Dedifferentiated amniotic fluid mesenchymal stem cell (primary cell): ENCODE results near the gene LRBA.
"Not testable (repeated sequence)": the region's sequence is repeated elsewhere in the genome, so short reads cannot be mapped to it uniquely, and the experiment has no call there.

ENCODE experiments used
- DNase-seq: peaks from one replicate; pipeline ENCODE4 v3.0.0-alpha.2; 2016; ENCODE audit errors: extremely low spot score

The LRBA gene

DNA sequence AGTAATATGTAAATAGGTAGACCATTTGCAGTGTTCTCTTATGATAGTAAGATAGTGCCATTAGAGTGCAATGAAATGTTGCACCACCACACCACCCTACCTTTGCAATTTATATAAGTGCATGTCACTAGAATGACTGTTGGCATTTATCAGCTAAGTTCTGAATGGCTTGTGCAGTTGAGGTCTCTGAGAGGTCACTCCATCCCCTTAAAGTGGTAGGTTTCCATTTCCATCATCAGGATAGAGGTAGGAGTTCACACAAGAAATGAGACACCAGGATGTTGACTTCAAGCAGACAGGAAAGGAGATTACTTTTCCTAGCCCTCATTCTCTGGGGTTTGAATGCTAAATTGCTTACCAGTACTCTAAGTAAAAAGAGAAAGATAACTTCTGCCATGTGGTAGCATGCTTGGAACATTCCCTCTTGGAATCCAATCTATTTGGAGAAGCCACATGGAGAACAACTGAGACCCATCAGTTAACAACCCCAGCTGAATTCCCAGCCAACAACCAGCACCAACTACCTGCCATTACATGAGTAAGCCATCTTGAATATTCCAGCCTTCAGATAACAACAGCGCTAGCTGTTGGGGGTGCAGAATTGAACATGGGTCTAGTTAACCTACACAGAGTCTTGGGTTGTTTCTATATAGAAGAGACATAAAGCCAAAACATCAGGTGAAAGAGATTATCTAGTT is 6.7 kb upstream of the LRBA start:
- DNase-seq, result no peak

DNA sequence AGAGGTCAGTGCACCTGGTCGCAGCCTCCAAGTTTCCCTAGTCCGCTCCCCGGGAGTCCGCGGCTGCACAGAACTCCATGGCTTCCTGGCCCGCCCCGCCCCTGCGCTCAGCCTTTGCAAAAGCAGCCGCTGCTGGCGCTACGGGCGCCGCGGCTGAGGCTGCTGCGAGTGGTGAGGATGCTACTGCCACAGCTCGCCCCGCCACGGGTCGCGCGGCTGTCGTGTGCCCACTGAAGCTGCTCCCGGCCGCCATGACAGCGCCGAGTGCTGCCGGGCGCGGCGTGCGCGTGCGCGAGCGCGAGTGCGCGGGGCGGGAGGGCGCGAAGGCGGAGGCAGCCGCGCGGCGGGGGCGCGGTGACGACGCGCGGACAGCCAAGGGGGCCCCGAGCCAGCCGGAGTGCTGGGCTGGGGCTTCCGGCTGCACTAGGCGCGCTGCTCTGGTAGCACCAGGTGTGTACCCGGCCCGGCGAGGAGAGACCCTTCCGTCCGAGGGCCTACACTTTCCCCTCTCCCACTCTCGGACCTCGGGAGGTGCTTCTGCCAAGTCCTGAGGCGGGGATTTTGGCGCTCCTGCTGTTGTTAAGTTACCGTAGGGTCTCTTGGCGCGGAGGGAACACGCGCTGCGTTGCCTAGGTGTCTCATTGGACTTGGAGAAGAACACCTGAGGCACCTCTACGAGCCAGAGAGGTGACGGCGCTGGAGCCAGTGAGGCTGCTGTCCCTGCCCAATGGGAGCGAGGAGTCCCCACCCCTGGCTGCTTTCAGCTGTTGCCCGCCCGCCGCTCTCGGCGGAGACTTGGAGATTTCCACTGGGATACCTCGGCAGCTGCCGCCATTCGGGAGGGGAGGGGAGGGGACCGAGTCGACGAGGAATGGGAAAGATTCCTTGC is 619 bp upstream of the LRBA start:
- DNase-seq, result peak; percentile 57

DNA sequence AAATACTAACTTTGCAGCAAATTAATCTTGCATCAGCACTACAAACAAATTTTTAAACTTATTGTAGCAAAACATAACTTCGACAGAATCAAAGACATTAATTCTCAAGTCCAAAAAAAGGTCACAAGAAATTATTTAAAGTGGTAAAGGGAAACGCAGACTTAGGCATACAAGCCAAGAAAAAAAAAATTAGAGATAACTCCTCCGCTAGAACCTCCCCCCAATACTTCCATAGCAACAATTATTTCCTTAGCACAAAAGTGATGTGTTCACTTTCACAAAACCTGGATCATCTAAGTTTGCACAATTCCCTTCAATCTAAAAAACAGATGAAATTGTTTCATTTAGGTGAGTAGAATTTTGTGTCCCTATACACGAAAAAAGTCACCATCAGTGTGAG is 1.1 kb downstream of the LRBA start:
- no peak for DNase-seq

DNA sequence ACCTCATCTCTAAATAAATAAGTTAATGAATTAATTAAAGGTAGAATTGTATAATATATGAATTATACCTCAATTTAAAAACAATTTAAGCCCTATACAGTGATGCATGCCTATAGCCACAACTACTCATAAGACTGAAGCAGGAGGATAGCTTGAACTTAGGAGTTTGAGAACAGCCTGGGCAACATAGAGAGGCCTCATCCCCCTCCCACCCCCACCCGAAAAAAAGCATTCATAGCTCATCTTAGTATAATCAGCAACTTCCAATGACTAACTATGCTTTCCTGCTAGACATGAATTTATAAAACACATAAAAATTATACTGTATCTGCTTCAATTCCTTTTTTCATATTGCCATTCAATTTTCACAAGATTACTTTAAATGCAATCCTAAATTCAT is 1.6 kb downstream of the LRBA start:
- DNase-seq, result no peak

DNA sequence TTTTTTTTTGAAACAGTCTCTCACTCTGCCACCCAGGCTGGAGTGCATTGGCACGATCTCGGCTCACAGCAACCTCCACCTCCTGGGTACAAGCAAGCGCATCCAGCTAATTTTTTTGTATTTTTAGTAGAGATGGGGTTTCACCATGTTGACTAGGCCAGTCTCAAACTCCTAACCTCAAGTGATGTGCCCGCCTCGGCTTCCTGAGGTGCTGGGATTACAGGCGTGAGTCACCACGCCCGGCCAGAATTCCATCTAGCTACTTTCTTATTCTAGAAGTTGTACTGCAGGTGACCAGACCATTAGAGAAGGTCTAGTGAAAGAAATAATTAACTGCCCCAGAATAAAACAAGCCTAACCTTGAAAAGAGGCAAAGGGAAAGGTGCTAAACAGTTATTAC is 2.3 kb downstream of the LRBA start:
- no peak for DNase-seq

DNA sequence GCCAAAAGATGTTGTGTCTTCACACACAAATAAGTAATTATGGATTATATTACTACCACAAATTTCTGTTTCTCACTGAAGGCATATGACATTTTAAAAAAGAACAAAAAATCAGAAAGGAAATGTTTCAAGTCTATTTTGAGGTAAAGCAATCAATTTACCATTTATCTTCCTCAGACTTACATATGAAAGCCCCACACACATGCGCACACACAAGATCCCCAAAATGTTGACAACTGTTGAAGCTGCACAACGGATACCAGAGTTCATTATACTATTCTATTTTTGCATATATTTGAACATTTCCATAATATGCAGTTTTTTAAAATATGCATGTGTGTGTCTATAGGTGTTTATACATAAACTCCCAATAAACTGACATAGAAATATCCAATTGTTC is 2.7 kb downstream of the LRBA start:
- no peak for DNase-seq

DNA sequence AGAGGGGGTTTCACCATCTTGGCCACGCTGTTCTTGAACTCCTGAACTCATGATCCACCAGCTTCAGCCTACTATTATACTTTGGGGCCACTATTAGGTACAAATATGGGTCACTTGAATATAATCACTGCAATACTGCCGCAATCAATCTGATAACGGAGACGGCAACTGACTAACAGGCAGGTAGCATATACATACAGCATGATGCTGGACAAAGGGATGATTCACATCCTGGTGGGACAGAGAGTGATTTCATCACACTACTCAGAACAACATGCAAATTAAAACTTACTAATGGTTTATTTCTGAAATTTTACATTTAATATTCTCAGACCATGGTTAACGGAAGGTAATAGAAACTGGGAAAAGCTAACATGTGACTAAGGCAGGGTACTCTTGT is 10.9 kb downstream of the LRBA start:
- no peak for DNase-seq

DNA sequence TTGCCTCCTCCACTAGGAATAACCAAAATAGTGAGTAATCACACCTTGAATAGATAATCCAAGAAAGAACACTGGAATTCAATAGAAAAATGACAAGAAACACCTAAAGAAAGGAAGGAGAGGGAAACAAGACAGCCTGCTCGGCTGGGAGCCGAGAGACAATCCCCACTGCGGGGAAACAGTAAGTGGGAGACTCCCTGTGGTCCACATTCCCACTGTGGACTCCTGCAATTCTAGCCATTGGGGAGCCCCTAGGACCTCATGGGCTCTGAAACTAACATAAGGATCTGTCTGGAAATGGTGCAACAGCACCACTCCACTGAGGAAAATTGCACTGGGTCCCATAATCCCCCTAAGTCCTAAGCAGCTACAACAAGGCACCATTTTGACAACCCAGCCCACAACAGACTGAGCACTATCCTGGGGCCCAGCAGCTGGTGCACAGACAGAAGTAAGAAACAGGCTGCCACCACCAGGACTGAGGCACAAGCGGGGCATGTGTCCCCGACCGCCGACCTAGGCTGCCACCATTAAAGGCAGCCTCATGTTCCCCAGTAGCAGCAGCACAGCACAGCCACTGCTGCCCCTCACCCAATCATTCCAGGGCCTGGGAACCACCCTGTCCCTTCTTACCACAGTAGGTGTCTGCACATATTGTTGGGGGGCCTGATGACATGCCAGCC is 14.2 kb downstream of the LRBA start:
- no peak for DNase-seq

DNA sequence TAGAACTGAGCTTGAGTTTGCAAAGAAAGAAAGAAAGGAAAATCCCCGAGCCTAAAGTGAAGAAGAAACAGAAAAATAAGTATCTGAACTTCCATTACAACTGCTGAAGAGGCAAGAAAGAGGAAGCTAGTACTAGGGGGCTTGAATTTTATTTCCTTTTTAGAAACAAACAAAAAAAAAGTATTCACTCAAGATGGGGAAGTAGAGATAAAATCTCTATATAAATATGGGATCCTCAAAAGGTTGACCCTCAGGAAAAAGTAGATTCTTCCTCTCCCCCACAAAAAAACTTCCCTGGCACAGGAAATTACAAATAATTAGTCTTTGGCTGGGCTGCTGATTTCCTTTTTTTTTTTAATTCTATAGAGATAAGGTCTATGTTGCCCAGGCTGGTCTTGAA is 16.0 kb downstream of the LRBA start:
- DNase-seq, result no peak

DNA sequence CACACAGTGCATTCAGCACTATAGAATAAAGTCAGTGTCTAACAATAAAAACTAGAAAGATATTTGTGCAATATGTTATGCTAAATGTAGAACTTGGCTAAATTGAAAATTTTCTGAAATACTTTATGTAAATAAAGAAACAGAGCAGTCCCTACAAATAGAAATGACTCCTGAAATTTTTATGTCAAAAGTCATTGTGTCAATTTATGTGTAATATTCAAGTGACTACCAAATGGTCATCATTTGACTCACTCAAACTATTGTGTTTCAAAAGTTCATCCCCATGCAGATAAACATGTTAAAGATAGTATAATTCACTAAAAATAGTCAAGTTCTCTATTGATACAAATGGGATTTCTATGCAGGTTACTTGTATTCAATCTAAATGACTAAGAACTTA is 17.9 kb downstream of the LRBA start:
- DNase-seq, result no peak

DNA sequence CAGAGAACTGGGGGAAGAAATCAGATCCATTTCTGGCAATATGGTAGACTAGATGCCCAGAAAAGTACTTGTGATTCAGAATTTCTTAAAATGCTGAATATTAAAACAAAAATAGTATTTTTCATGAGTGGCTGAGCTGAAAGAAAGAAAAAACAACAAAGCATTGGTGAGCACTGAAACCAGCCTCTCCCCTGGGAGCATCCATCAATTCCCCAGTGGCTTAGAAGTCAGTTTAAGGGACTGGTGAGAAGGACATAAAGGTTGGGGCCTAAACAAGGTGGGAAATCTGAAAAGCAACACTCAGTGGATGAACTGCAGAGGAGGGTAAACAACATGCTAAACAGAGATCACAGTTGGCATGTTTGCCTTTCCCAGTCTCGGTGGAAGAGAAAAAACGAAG is 20.4 kb downstream of the LRBA start:
- DNase-seq, result no peak

DNA sequence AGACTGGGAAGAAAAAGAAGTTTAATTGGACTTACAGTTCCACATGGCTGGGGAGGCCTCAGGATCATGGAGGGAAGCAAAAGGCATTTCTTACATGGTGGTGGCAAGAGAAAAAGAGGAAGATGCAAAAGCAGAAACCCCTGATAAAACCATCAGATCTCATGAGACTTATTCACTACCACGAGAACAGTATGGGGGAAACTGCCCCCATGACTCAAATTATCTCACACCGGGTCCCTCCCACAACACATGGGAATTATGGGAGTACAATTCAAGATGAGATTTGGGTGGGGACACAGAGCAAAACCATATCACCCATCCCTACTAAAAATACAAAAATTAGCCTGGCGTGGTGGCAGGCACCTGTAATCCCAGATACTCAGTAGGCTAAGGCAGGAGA is 21.5 kb downstream of the LRBA start:
- DNase-seq, result not testable (repeated sequence)

DNA sequence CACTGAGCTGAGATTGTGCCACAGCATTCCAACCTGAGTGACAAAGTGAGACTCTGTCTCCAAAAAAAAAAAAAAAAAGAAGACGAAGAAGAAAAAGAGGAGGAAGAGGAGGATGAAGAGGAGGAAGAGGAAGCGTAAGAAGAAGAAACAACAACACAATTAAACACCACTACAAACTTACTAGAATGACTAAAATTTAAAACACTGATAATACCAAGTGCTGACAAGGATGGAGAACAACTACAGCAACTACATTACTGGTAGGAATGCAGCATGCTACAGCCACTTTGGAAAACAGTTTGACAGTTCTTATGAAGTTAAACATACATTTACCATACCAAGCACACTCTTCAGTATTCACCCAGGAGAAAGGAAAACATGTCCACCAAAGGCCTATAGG is 24.1 kb downstream of the LRBA start:
- no peak for DNase-seq

DNA sequence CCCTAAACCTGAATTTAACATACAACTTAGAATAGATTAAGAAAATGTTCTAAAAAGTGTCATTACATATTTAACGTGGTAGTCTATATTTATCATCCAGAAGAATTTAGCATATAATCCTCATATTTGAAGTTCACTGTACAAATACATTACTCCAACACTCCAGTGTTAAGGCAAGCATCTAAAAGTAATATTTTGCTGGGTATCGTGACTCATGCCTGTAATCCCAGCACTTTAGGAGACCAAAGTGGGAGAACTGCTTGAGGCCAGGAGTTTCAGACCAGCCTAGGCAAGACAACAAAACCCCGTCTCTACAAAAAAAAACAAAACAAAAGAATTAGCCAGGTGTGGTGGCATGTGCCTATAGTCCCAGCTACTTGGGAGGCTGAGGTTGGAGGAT is 24.8 kb downstream of the LRBA start:
- DNase-seq, result no peak

DNA sequence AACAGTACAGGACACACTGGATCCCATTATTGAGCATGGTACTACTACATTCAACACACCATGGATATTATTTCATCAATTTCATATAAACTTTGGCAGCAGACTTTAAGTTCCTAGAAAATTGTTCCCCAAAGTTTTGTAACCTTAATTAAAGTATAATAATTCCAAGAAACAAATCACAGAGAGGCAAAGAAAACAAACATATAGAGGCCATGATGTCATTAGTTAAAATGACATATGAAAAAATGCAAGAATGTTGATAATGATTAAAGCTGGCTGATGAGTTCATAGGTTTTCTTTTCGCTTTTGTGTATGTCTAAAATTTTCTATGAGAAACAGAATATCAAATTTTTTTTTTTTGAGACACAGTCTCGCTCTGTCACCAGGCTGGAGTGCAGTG is 26.8 kb downstream of the LRBA start:
- no peak for DNase-seq

DNA sequence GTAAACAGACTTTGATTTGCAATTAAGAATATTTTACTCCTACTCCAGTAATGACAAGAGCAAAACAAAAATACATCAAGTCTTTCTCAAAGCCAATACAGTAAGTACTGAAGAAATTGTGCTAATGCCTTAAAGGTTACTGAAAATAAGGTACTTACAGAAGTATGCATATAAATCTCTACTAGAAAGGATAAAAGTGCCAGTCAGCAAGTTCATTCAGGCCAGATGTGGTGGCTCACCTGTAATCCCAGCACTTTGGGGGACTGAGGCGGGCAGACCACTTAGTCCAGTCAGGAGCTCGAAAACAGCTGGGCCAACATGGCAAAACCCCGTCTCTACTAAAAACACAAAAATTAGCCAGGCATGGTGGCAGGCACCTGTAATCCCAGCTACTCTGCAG is 27.9 kb downstream of the LRBA start:
- no peak for DNase-seq

DNA sequence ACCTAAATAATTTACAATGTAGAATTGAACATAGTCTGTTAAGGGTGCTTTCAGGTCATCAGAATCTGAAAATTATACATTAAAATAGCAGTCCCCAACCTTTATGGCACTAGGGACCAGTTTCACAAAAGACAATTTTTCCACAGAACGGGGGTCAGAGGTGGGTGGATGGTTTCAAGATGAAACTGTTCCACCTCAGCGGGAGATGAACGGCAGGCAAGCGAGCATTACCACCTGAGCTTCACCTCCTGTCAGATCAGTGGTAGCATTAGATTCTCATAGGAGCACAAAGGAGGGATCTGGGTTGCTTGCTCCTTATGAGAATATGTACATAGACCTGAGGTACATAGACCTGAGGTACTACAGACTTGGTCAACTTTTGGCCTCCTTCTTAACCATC is 29.0 kb downstream of the LRBA start:
- no peak for DNase-seq

DNA sequence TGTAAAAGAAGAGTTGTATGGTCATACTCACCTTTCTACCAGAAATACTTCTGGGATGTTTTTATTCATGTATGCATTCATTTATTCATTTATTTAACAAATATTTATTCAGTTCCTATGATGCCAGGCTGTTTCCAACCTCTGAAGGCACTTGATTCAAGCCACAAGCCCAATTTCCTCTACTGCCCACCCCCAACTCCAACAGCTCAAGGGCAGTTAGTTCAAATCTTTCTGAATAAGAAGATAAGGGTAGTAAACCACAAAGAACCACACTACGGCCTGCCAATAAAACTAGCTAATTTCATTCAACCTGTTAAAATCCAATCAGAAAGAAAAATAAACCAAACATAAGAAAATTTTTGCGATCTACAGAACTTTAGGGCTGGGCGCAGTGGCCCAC is 31.2 kb downstream of the LRBA start:
- no peak for DNase-seq

DNA sequence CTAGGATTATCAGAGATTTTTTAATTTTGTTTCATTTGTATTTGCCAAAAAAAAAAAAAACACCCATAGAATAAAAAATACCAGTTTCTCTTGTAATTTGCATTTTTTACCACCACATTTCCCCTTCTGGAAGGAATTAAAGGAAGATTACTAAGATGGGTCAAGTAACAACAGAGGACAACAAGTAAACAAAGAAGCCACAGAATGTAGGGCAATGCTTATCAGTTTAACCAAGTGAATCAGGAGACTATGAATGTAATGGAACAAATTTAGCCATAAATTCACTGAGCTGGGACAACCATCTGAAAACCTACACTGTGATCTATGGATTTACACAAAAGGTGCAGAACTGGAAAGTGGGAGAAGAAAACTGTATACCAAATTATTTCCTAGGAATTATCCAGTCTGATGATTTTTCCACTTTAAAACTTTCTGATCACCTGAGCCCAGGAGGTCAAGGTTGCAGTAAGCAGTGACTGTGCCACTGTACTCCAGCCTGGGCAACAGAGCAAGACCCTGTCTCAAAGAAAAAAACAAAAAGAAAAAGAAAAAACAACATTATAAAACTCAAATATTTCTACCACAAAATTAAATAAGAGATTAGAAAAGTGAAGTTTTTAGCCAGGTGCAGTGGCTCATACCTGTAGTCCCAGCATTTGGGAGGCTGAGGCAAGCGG is 32.4 kb downstream of the LRBA start:
- DNase-seq, result no peak

DNA sequence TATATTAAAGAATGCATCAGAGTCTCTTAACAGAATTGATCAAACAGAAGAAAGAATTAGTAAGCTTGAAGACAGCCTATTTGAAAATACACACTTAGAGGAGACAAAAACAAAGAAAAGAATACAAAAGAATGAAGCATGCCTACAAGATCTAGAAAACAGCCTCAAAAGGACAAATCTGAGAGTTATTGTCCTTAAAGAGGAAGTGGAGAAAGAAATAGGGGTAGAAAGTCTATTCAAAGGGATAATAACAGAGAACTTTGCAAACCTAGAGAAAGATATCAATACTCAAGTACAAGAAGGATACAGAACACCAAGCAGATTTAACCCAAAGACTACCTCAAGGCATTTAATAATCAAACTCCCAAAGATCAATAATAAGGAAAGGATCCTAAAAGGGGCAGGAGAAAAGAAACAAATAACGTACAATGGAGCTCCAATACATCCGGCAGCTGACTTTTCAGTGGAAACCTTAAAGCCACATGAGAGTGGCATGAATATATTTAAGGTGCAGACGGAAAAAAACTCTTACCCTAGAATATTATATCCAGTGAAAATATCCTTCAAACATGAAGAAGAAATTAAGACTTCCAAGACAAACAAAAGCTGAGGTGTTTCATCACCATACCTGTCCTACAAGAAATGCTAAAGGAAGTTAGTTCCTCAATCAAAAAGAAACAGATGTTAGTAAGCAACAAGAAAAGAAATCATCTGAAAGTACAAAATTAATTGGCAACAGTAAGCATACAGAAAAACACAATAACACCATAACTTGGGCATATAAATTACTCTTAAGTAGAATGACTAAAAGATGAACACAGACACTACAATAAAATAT is 36.1 kb downstream of the LRBA start:
- DNase-seq, result no peak

DNA sequence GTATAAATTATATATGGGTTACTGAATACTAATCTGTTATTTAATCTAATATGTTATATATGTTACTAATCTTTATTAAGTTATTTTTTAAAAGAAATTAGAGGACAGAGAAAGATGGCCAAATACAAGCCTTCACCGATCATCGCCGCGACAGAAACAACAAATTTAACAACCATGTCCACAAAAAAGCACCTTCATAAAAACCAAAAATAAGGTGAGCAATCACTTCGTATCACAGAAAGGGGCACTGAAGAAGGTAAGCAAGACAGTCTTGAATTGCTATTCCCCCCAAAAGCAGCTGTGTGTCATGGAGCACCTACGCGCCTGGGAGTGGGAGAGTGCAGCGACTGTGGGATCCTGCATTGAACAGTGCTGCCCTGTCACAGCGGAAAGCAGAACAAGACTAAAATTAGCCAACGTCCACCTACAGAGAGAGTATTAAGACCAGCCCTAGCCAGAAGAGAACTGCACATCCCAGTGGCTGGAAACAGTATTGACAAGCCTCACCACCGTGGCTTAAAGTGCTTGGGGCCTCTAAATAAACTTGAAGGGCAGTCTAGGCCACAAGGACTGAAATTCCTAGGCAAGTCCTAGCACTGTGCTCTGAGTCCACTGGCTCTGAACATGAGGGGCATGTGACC is 38.5 kb downstream of the LRBA start:
- no peak for DNase-seq
